ENCODE measurements around the gene GAREM1.
"Not testable (repeated sequence)": the region's sequence is repeated elsewhere in the genome, so short reads cannot be mapped to it uniquely, and the experiment has no call there.

The GAREM1 gene

GRCh38 chr18:32371384-32371783, 99.3 kb downstream of the GAREM1 start:
- DNase-seq (ENCODE audit: low read depth in 3 of 3, low spot score in 1 of 3): no peak

DNA sequence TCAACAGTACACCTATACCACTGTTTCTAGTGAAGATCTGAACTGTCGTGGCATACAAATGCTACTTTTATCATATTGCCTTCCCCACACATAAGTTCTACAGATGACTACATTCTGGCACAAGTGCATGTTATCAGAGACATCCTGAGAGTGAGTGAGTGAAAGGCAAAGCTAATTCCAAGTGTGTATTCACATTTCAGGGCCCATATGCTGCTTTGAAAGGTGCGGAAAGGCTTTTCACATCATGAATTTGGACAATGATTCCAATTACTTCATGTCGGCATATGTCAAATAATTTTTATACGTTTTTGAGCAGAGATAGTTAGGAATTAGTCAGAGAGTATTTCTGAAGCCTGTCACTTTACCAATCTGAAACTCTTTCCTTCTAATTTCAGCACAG, 101.7 kb downstream of the GAREM1 start:
- DNase-seq (ENCODE audit: low read depth in 3 of 3, low spot score in 1 of 3): no peak

DNA sequence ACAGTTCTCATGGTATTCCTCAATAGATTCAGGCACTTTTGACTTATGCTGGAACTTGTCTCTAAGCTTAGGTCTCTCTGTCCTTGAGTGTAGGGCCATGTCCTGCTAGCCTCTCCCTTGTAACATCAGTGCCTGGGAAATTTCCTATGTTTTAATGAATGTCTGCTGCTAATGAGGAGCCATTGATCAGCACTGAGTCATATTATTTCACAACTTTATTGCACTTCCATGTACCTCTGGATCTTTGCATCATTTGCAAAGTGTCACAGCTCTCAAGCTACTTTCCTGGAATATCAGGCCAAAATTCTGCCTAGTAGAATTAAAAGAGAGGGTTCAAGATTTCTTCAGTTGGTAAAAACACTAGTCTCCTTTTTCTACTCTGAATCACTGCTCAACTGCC, 102.5 kb downstream of the GAREM1 start:
- DNase-seq (ENCODE audit: low read depth in 3 of 3, low spot score in 1 of 3): no peak

DNA sequence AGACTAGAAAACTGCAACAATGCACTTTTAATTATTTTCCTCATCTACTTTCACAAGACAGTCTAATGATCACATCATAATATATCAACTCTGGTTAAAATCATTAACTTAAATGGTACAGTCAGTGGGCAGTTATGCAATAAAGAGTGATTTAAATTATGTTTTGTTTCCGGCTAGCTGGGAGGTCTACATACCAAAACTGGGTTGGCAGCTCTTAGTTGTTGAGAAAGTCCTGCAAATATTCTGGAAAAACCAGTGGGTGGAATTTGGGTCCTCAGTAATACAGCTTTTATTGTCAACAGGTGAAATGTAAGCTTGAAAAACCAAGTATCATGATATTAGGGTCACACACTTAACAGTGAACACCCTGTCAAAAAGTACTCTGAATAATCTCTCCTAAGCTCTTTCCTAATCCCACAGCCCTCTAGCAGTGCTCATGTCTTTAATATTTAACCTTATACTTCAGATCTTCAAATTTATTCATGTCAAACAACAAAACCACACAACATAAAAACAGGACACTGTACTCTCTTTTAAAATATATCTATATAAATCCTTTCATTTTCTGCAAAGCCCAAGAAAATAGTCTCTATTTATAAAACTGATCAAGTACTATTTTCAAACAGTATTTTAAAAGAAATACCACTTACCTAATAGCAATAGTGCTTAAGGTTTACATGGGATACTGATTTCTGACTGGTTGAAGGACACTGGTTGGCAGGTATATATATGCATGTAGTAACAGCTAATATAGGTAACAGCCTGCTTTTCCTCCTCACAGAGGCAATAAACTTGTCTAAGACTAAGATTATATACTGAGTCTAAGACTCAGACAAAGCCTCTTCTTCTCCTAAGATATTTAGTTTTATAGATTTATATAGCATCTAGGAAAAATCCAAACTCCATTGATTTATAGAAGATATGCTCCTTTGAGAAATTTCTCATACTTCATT, 103.8 kb downstream of the GAREM1 start:
- DNase-seq (ENCODE audit: low read depth in 3 of 3, low spot score in 1 of 3): no peak

DNA sequence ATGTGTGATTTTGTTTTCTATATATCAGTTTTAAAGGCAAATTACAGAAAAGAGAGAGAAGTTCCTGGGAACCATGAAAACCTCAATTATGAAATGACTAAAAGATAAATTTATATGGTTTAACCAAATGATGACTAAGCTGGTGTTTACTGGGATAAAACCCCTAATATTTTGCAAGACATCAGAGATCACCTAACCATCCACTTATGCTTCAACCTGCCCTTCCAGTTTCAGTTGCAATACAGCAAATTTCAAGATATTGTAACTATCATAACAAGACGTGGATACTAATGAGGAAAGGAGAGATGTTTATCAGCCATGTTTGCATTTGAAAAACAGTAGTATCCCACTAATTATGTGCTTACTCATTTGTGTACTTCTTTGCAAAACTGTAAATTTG, 108.2 kb downstream of the GAREM1 start:
- DNase-seq (ENCODE audit: low read depth in 3 of 3, low spot score in 1 of 3): no peak

DNA sequence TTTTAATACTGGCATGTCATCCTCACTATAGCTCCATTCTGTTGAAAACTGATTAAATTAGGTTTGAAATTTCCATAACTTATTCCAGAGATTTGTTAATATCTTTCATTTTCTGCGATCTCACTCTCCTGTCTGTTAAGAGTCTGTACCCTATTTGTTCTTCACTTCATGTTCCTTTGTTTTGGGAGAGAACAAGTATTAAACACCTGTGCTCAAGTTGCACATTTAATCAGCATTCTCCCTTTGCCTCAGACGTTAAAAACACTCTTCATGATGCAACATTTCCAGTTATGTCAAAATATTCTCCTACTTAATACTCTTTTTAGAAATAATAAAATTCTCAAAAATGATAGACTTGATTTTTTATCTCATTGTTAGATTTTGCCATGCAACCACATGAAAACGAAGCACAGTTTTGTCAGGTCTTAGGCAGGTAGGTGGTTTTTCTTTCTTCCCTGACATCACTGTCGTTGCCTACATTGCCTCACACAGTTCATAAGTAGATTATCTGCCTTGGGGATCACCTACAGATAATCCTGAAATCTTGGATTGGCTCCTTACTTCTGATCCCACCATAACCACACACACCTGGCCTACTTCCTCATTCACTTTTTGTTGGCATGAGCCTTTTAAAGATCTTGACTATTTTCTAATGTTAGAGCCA, 109.9 kb downstream of the GAREM1 start:
- DNase-seq (ENCODE audit: low read depth in 3 of 3, low spot score in 1 of 3): no peak

DNA sequence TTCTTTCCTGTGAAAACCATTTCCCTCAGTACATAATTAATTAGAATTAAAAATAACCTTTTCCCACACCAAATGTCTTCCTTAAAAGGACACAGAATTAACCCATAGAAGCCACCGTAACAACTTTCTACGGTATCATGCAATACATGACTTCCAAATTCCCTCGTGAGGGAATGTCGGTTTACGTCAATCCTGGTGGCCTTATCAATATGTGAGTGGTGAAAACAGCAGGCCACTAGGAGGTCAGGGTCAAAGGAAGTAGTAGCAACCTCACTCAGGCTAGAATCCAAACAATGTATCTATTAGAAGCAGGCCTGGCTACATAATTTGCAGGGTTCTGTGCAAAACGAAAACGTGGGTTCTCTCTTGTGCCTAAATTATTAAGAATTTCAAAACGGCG, 112.2 kb downstream of the GAREM1 start:
- no peak for DNase-seq (ENCODE audit: low read depth in 3 of 3, low spot score in 1 of 3)

DNA sequence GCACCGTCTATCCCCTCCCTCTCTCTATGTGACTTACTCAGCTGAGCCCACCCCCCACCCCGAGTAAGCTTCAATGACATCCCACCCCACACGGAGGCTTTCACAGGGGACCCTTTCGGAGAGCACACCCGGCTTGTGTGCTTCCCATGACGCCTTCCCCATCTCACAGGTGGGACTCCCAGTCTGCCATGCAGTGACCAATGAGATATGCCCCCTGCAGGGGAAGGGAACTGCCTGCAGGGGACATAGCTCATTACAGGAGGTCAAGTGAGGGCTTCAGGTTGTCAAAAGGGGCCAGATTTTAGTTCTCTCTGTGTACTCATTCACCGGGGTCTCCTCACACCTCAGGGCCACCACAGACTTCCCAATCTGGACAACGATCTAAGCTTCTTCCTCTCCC, 112.6 kb downstream of the GAREM1 start:
- no peak for DNase-seq (ENCODE audit: low read depth in 3 of 3, low spot score in 1 of 3)

- DNase-seq (ENCODE audit: low read depth in 3 of 3, low spot score in 1 of 3): no peak
Observed at GRCh38 chr18:32355896-32356295, 114.8 kb downstream of the GAREM1 start.

DNA sequence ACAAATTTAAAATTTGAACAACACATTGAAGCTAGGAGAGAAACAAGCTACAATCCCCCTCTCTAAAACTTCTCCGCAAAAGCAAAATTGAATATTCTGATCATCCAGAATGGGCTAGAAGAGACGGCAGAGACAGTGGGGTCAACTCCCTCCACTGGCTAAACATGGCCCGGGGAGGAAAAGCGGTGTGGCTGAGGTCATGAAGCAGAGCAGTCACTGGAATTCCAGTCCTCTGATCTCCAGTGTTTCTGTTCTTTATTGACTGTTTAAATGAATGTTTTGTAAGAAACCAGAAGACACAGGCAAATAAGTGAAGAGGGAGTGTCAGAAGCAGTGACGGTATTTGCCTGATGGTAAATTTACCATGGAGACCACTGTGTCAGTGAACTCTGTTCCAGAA, 116.2 kb downstream of the GAREM1 start:
- DNase-seq (ENCODE audit: low read depth in 3 of 3, low spot score in 1 of 3): no peak

GRCh38 chr18:32353257-32353656, 117.4 kb downstream of the GAREM1 start:
- no peak for DNase-seq (ENCODE audit: low read depth in 3 of 3, low spot score in 1 of 3)

- no peak for DNase-seq (ENCODE audit: low read depth in 3 of 3, low spot score in 1 of 3)
Observed at GRCh38 chr18:32351032-32351431, 119.7 kb downstream of the GAREM1 start.

DNA sequence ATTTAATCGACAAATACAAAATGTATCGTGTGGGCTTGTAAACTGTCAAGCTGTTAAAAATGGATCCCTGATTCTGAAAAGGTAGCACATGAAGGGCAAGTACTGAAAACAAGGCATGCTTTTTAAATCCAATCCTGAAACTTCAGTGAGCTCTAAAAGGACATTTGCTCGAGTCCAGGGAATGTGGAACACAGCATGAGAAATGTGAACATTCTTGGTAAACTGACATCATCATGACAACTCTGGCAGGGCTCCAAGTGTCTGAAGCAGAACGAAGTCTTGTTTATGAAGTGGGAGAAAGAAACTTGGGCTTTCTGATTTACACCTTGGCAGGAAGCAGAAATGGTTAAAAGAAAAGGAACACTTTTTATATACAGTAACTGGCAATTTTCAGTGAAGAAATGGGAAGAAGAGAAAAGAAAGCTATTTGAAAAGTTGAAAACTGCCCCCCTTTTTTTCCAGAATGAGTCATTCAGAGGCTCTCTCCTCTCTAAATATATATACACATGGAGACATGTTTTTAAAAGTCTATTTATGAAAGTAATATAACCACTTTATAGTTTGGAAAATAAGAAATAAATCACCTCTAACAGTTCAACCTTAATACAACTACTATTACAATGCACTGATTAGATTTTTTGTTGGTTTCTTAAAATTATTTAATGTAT, 120.8 kb downstream of the GAREM1 start:
- DNase-seq (ENCODE audit: low read depth in 3 of 3, low spot score in 1 of 3): no peak

- DNase-seq (ENCODE audit: low read depth in 3 of 3, low spot score in 1 of 3): no peak
Observed at GRCh38 chr18:32346671-32347070, 124.0 kb downstream of the GAREM1 start.

GRCh38 chr18:32343634-32344033, 127.0 kb downstream of the GAREM1 start:
- DNase-seq (ENCODE audit: low read depth in 3 of 3, low spot score in 1 of 3): no peak

GRCh38 chr18:32341112-32341511, 129.6 kb downstream of the GAREM1 start:
- DNase-seq (ENCODE audit: low read depth in 3 of 3, low spot score in 1 of 3): not testable (repeated sequence)

GRCh38 chr18:32339045-32339444, 131.6 kb downstream of the GAREM1 start:
- DNase-seq (ENCODE audit: low read depth in 3 of 3, low spot score in 1 of 3): no peak

DNA sequence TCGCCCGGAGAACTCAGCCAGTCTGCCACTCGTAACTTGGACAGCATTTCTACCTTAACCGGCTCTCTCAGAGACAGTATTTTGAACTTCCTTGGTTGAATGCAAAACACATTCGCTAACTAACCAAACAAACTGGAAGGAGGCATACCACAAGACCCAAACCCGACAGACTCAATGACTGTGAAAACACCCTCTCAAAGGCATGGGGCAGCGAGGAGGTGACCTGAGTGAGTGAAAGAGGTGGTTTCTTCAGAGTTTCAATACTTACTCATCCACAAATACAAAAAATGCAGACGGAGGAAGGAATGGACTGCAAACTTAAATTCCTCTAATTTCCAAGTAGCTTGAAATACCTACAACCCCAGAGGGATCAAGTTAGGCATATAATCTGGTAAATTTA, 132.9 kb downstream of the GAREM1 start:
- DNase-seq (ENCODE audit: low read depth in 3 of 3, low spot score in 1 of 3): no peak

GRCh38 chr18:32337347-32337746, 133.3 kb downstream of the GAREM1 start:
- no peak for DNase-seq (ENCODE audit: low read depth in 3 of 3, low spot score in 1 of 3)

- DNase-seq (ENCODE audit: low read depth in 3 of 3, low spot score in 1 of 3): no peak
Observed at GRCh38 chr18:32335228-32335627, 135.5 kb downstream of the GAREM1 start.

DNA sequence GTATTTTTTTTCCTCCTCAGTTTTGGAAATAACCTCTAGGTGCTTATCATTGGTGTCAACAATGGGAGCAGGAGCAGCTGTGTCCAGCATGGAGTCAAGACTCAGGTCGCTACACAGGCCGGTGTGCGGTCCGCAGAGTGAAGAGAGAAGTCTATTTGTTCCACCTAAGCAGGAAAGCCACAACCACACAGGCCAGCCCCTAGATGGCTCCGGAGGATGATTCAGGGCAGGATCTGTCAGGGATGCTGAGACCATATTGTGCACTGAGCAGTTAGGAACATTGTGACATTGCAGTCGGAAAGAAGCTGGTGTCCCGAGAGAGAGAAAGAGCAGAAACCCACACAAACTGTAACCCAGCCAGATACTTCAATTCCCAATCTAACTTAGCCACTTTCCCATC, 136.9 kb downstream of the GAREM1 start:
- DNase-seq (ENCODE audit: low read depth in 3 of 3, low spot score in 1 of 3): no peak

GRCh38 chr18:32332708-32333107, 138.0 kb downstream of the GAREM1 start:
- DNase-seq (ENCODE audit: low read depth in 3 of 3, low spot score in 1 of 3): no peak
